ENCODE measurements around the gene PLCB1. TPM values are rescaled to one million over a fixed set of nuclear protein-coding genes. Genes with fewer than 3 reads are reported as not detected.
"Not testable (repeated sequence)": the region's sequence is repeated elsewhere in the genome, so short reads cannot be mapped to it uniquely, and the experiment has no call there.

Gene PLCB1
- polyA plus RNA-seq, 4 donors = 1.8 to 5.4 (median 2.0) TPM

GRCh38 chr20:8431538-8432434 lies 299.7 kb downstream of the PLCB1 start:
- WGBS, 3 donors = 47 to 73% (median 58%) methylated on average over 11 of the region's 11 CpGs
- FAIRE-seq = no peak
- Histone ChIP-seq H3K4me3 (ENCODE audit: low read depth in 1 of 3, low read length in 3 of 3) (no peak overlapping the region), H3K27me3 (ENCODE audit: control insufficient read depth in 3 of 3, insufficient read depth in 3 of 3, low read length in 3 of 3) (no peaks in the 10 kb centered on the region), H3K27ac (ENCODE audit: low read depth in 1 of 3, low read length in 2 of 3) (peak overlapping the region in 1 of 3 donors; percentile 2), H3K9me3 (ENCODE audit: control insufficient read depth in 2 of 2, insufficient read depth in 1 of 2, low read depth in 1 of 2, low read length in 1 of 2) (no peaks in the 10 kb centered on the region), H3K4me1 (ENCODE audit: control insufficient read depth in 3 of 3, insufficient read depth in 2 of 3, low read depth in 1 of 3, low read length in 2 of 3) (no peaks in the 10 kb centered on the region), H3K36me3 (ENCODE audit: control insufficient read depth in 3 of 3, insufficient read depth in 2 of 3, low read depth in 1 of 3, low read length in 3 of 3) (no peaks in the 10 kb centered on the region)
- peak in 1 of 2 donors; percentile 68 for DNase-seq

DNA sequence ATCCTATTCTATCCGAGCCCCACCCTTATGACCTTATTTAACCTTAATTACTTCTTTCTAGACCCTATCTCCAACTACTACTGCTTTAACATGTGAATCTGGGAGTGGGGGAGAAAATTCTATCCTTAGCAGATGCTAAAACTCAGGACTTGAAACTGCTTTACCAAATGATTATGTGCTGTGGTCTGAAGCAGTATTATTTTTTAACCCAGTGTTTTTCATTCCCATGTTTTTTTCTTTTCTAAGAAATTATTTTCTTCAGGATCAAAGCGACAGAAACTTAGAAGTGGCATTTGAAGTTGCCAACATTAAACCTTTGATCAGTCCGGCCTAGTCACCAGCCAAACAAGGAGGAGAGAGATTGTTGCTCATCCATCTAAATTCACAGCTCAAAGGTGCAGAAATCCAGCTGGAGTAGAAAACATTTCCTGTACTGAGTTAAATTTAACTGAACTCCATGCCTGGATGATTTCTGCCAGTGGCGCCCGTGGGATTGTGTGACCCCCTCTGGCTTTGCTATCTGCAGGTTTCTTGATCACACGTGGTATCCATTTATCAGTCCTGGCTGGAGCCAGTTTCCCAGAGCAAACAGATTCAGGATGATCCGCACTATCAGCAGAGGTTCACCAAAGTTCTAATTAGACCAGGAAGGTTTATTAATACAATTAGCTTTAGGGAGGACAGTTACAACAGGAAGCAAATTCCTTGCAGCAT lies 300.5 kb downstream of the PLCB1 start:
- no peak overlapping the region for H3K4me3 ChIP-seq (ENCODE audit: low read depth in 1 of 3, low read length in 3 of 3)
- WGBS, 3 donors = 21 to 64% (median 47%) methylated on average over 7 of the region's 7 CpGs
- DNase-seq = peak in 1 of 2 donors; percentile 33

DNA sequence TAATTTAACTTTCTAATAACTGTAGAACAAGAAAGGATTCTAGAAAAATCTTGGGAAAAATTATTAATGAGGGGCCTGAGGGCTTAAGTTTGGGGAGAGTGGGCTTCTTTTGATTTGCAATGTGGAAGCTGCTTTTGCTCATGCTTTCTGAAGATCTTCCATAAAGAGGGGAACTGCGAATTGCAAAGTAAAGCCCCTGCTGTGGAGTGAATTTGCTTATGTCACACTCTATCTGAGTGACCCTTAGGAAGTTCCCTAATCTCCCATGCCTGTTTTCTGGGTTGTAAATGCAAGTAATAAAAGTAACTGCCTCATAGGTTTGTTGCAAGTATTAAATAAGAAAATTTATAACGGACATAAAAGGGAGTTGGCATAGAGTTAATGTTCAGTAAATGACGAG lies 301.2 kb downstream of the PLCB1 start:
- WGBS, 3 donors = 22 to 60% (median 32%) methylated on average over 3 of the region's 3 CpGs

More for the DNA sequence above, 300.5 kb downstream of the PLCB1 start:
- no peaks in the 10 kb centered on the region for H3K4me1 ChIP-seq (ENCODE audit: control insufficient read depth in 3 of 3, insufficient read depth in 2 of 3, low read depth in 1 of 3, low read length in 2 of 3)
- no peaks in the 10 kb centered on the region for H3K9me3 ChIP-seq (ENCODE audit: control insufficient read depth in 2 of 2, insufficient read depth in 1 of 2, low read depth in 1 of 2, low read length in 1 of 2)
- H3K27me3 ChIP-seq (ENCODE audit: control insufficient read depth in 3 of 3, insufficient read depth in 3 of 3, low read length in 3 of 3) = no peaks in the 10 kb centered on the region
- H3K36me3 ChIP-seq (ENCODE audit: control insufficient read depth in 3 of 3, insufficient read depth in 2 of 3, low read depth in 1 of 3, low read length in 3 of 3) = no peaks in the 10 kb centered on the region
- FAIRE-seq = no peak
- H3K27ac ChIP-seq (ENCODE audit: low read depth in 1 of 3, low read length in 2 of 3) = peak overlapping the region in 1 of 3 donors; percentile 36

DNA sequence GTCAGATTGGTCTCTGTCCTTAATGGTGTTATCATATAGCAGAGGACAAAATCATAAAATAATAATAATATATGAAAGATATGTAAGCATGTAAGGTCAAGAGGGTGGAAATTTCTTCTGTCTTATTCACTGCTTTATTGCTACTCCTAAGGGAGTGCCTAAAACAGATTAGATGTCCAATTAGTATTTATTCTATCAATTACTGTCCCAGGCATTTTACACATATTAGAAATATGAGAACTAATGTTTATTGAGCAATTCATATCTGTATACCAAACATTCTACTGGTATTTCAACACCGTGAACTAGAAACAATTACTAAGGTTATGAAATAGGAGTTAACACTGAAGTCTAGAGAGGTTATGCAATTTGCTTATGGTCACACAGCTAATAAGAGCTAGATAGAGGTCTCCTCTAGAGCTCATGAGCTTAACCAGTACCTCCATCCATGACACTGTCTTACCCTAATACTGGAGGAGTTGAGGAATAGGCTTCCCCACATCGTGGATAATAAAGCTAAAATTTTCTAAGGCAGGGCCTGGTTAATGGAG lies 302.3 kb downstream of the PLCB1 start:
- no peak overlapping the region for H3K4me3 ChIP-seq (ENCODE audit: low read depth in 1 of 3, low read length in 3 of 3)
- no peaks in the 10 kb centered on the region for H3K36me3 ChIP-seq (ENCODE audit: control insufficient read depth in 3 of 3, insufficient read depth in 2 of 3, low read depth in 1 of 3, low read length in 3 of 3)
- DNase-seq = peak in 1 of 2 donors; percentile 64
- no peaks in the 10 kb centered on the region for H3K4me1 ChIP-seq (ENCODE audit: control insufficient read depth in 3 of 3, insufficient read depth in 2 of 3, low read depth in 1 of 3, low read length in 2 of 3)
- 65 to 75% (median 73%) methylated on average over 2 of the region's 2 CpGs for WGBS, 3 donors
- H3K27ac ChIP-seq (ENCODE audit: low read depth in 1 of 3, low read length in 2 of 3) = no peak overlapping the region
- no peak for FAIRE-seq
- no peaks in the 10 kb centered on the region for H3K27me3 ChIP-seq (ENCODE audit: control insufficient read depth in 3 of 3, insufficient read depth in 3 of 3, low read length in 3 of 3)
- H3K9me3 ChIP-seq (ENCODE audit: control insufficient read depth in 2 of 2, insufficient read depth in 1 of 2, low read depth in 1 of 2, low read length in 1 of 2) = no peaks in the 10 kb centered on the region

More for the DNA sequence above, 301.2 kb downstream of the PLCB1 start:
- no peak for FAIRE-seq
- no peaks in the 10 kb centered on the region for H3K36me3 ChIP-seq (ENCODE audit: control insufficient read depth in 3 of 3, insufficient read depth in 2 of 3, low read depth in 1 of 3, low read length in 3 of 3)
- H3K4me1 ChIP-seq (ENCODE audit: control insufficient read depth in 3 of 3, insufficient read depth in 2 of 3, low read depth in 1 of 3, low read length in 2 of 3) = no peaks in the 10 kb centered on the region
- no peaks in the 10 kb centered on the region for H3K27me3 ChIP-seq (ENCODE audit: control insufficient read depth in 3 of 3, insufficient read depth in 3 of 3, low read length in 3 of 3)
- H3K9me3 ChIP-seq (ENCODE audit: control insufficient read depth in 2 of 2, insufficient read depth in 1 of 2, low read depth in 1 of 2, low read length in 1 of 2) = no peaks in the 10 kb centered on the region
- H3K4me3 ChIP-seq (ENCODE audit: low read depth in 1 of 3, low read length in 3 of 3) = no peak overlapping the region
- no peak for DNase-seq
- H3K27ac ChIP-seq (ENCODE audit: low read depth in 1 of 3, low read length in 2 of 3) = no peak overlapping the region

DNA sequence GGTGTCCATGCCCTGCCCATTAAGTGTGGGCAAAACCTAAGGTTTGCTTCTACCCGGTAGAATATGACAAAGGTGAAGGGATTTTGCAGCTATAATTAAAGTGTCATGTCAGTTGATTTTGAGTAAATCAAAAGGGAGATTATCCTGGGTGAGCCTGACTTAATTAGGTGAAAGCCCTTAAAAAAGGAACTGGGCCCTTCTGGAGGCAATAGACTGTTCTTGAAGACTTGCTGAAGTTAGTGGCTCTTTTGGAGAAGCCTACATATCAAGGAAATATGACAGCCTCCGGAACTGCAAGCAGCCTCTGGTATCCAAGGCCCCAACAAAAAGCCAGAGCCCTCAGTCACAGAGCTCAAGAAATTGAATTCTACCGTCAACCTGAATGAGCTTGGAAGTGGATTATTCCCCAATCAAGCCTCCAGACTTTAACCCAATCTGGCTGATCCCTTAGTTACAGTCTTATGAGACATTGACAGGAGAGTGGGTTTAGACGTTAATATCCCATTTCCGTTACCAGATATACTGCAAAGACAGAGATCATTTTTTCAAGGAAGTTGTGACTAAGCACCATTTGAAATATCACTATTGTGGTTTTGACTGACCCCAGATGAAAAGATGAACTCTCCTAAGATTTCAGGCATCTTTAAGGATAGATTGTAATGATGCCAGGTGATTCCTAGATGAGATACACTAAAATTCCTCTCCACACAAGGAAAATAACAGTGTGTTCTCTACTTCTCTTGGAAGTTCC lies 303.4 kb downstream of the PLCB1 start:
- DNase-seq (no peak), FAIRE-seq (no peak)
- Histone ChIP-seq H3K27me3 (ENCODE audit: control insufficient read depth in 3 of 3, insufficient read depth in 3 of 3, low read length in 3 of 3) (no peaks in the 10 kb centered on the region), H3K36me3 (ENCODE audit: control insufficient read depth in 3 of 3, insufficient read depth in 2 of 3, low read depth in 1 of 3, low read length in 3 of 3) (no peaks in the 10 kb centered on the region), H3K27ac (ENCODE audit: low read depth in 1 of 3, low read length in 2 of 3) (no peak overlapping the region), H3K4me1 (ENCODE audit: control insufficient read depth in 3 of 3, insufficient read depth in 2 of 3, low read depth in 1 of 3, low read length in 2 of 3) (no peaks in the 10 kb centered on the region), H3K4me3 (ENCODE audit: low read depth in 1 of 3, low read length in 3 of 3) (no peak overlapping the region), H3K9me3 (ENCODE audit: control insufficient read depth in 2 of 2, insufficient read depth in 1 of 2, low read depth in 1 of 2, low read length in 1 of 2) (no peaks in the 10 kb centered on the region)
- WGBS, 3 donors = 73 to 89% (median 78%) methylated on average over 5 of the region's 5 CpGs

GRCh38 chr20:8436938-8437337 lies 304.9 kb downstream of the PLCB1 start:
- not testable (repeated sequence) for FAIRE-seq

GRCh38 chr20:8438748-8439147 lies 306.7 kb downstream of the PLCB1 start:
- Histone ChIP-seq H3K27ac (ENCODE audit: low read depth in 1 of 3, low read length in 2 of 3) (no peak overlapping the region), H3K4me3 (ENCODE audit: low read depth in 1 of 3, low read length in 3 of 3) (no peak overlapping the region), H3K36me3 (ENCODE audit: control insufficient read depth in 3 of 3, insufficient read depth in 2 of 3, low read depth in 1 of 3, low read length in 3 of 3) (no peaks in the 10 kb centered on the region), H3K4me1 (ENCODE audit: control insufficient read depth in 3 of 3, insufficient read depth in 2 of 3, low read depth in 1 of 3, low read length in 2 of 3) (no peaks in the 10 kb centered on the region), H3K27me3 (ENCODE audit: control insufficient read depth in 3 of 3, insufficient read depth in 3 of 3, low read length in 3 of 3) (no peaks in the 10 kb centered on the region), H3K9me3 (ENCODE audit: control insufficient read depth in 2 of 2, insufficient read depth in 1 of 2, low read depth in 1 of 2, low read length in 1 of 2) (no peaks in the 10 kb centered on the region)
- DNase-seq (no peak), FAIRE-seq (no peak)
- 73 to 91% (median 84%) methylated on average over 5 of the region's 5 CpGs for WGBS, 3 donors

More at GRCh38 chr20:8436938-8437337, 304.9 kb downstream of the PLCB1 start:
- not testable (repeated sequence) for H3K9me3 ChIP-seq (ENCODE audit: control insufficient read depth in 2 of 2, insufficient read depth in 1 of 2, low read depth in 1 of 2, low read length in 1 of 2); H3K4me3 ChIP-seq (ENCODE audit: low read depth in 1 of 3, low read length in 3 of 3); H3K4me1 ChIP-seq (ENCODE audit: control insufficient read depth in 3 of 3, insufficient read depth in 2 of 3, low read depth in 1 of 3, low read length in 2 of 3); H3K36me3 ChIP-seq (ENCODE audit: control insufficient read depth in 3 of 3, insufficient read depth in 2 of 3, low read depth in 1 of 3, low read length in 3 of 3); DNase-seq; H3K27ac ChIP-seq (ENCODE audit: low read depth in 1 of 3, low read length in 2 of 3); H3K27me3 ChIP-seq (ENCODE audit: control insufficient read depth in 3 of 3, insufficient read depth in 3 of 3, low read length in 3 of 3)
- WGBS, 3 donors = 85 to 97% (median 88%) methylated on average over 5 of the region's 5 CpGs
